Measurements from ENCODE around the gene HSP90AB1. TPM values are rescaled to one million over a fixed set of nuclear protein-coding genes. Genes with fewer than 3 reads are reported as not detected.

The HSP90AB1 gene
- total RNA-seq, 1 experiment from 2014 or later = 1,986 TPM

DNA sequence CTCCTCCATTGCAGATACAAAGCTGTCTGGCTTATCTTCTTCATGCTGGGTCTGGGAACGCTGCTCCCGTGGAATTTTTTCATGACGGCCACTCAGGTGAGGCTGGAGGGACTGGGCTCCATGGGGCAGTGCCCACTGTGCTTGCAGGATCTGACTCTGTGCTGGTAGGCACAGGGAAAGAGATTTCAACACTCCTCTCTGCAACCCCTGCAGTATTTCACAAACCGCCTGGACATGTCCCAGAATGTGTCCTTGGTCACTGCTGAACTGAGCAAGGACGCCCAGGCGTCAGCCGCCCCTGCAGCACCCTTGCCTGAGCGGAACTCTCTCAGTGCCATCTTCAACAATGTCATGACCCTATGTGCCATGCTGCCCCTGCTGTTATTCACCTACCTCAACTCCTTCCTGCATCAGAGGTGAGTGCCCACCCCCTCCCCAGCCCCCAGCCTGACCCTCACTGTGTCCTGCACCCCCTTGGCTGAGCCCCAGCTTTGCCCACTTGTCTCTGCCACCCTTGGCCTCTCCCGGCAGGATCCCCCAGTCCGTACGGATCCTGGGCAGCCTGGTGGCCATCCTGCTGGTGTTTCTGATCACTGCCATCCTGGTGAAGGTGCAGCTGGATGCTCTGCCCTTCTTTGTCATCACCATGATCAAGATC lies 17.4 kb upstream of the HSP90AB1 start:
- Histone ChIP-seq H3K79me1 (ENCODE audit: insufficient read depth, low read depth, low read length, poor library complexity, severe bottlenecking) (peaks cover 15% of the 10 kb centered on the region), H2AFZ (ENCODE audit: low read length) (no peak overlapping the region), H2BK120ac (ENCODE audit: low read depth, low read length, poor library complexity, severe bottlenecking) (no peak overlapping the region), H4K5ac (ENCODE audit: insufficient read length, low read depth, low read length) (no peak overlapping the region), H2AK5ac (ENCODE audit: insufficient read length, low read length) (no peak overlapping the region), H2BK20ac (ENCODE audit: low read depth, low read length, poor library complexity, severe bottlenecking) (no peak overlapping the region), H3K4me1 (ENCODE audit: insufficient read depth, low read length) (peaks cover 11% of the 10 kb centered on the region; the same call in 1 of the 2 replicates), H3K4me2 (ENCODE audit: insufficient read depth, insufficient read length, low read length) (no peak overlapping the region), H3K14ac (ENCODE audit: insufficient read depth, low read length) (no peak overlapping the region; the same call in 1 of the 2 replicates), H4K8ac (replicated peaks; ENCODE audit: insufficient read length, low read depth, low read length) (no peak overlapping the region), H3K4ac (ENCODE audit: low read depth, low read length) (no peak overlapping the region), H4K91ac (ENCODE audit: insufficient read length, low read depth, low read length) (no peak overlapping the region), H2BK15ac (ENCODE audit: low read depth, low read length) (no peak overlapping the region), H4K20me1 (ENCODE audit: control insufficient read depth, insufficient read depth, insufficient read length) (peaks cover 2% of the 10 kb centered on the region), H3K23me2 (ENCODE audit: insufficient read length, low read depth, low read length, poor library complexity, severe bottlenecking) (peaks cover 1% of the 10 kb centered on the region), H3K79me2 (ENCODE audit: insufficient read depth, low read length) (peaks cover 13% of the 10 kb centered on the region; the same call in 1 of the 2 replicates), H3K23ac (ENCODE audit: insufficient read length, low read depth, low read length) (no peak overlapping the region), H3T11ph (ENCODE audit: low read length) (no peak overlapping the region), H3K18ac (ENCODE audit: insufficient read length, low read depth, low read length) (no peak overlapping the region), H2BK12ac (ENCODE audit: insufficient read length, low read depth, low read length) (no peak overlapping the region), H3K27ac (ENCODE audit: insufficient read length, low read depth, low read length) (no peak overlapping the region), H3K9ac (ENCODE audit: extremely low read depth, insufficient read length, low read length) (no peak overlapping the region), H3K27me3 (ENCODE audit: insufficient read depth, low read length) (no peaks in the 10 kb centered on the region), H3K56ac (ENCODE audit: insufficient read length, low read depth, low read length) (no peak overlapping the region), H2BK5ac (ENCODE audit: insufficient read length, low read length) (no peak overlapping the region), H3K9me3 (ENCODE audit: control insufficient read depth, low read depth, low read length) (no peaks in the 10 kb centered on the region)
- WGBS (ENCODE audit: extremely low coverage, insufficient read length, low lambda C conversion rate) = no CpG with 5 or more reads among the region's 11 CpGs
- Mint-ChIP-seq H3K4me1 (peaks cover 32 to 46% of the 10 kb centered on the region in 2 experiments), H3K27ac (no peak overlapping the region; a peak in 2 of 7 replicates), H3K9me3 (no peaks in the 10 kb centered on the region; a peak in 1 of 5 replicates), H3K36me3 (ENCODE audit: insufficient read depth in 1 of 3, low read depth in 3 of 3) (peaks cover 50 to 67% (median 57%) of the 10 kb centered on the region in 3 experiments), H3K4me3 (no peak overlapping the region), H3K27me3 (ENCODE audit: low read depth) (no peaks in the 10 kb centered on the region)
- TF ChIP-seq, protein P1, sequence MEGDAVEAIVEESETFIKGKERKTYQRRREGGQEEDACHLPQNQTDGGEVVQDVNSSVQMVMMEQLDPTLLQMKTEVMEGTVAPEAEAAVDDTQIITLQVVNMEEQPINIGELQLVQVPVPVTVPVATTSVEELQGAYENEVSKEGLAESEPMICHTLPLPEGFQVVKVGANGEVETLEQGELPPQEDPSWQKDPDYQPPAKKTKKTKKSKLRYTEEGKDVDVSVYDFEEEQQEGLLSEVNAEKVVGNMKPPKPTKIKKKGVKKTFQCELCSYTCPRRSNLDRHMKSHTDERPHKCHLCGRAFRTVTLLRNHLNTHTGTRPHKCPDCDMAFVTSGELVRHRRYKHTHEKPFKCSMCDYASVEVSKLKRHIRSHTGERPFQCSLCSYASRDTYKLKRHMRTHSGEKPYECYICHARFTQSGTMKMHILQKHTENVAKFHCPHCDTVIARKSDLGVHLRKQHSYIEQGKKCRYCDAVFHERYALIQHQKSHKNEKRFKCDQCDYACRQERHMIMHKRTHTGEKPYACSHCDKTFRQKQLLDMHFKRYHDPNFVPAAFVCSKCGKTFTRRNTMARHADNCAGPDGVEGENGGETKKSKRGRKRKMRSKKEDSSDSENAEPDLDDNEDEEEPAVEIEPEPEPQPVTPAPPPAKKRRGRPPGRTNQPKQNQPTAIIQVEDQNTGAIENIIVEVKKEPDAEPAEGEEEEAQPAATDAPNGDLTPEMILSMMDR (conservative IDR thresholded peaks at IDR 0.05) = no peak
- DNase-seq = no peak
